SU-DHL-6 (cell line): Measurements from ENCODE around the gene TMEM33.
A peak's percentile ranks its signal among the peaks of the same experiment; 100 is the strongest.

Experiments used
- H2AFZ ChIP-seq: fragments of 200-600 bp; sonication (generic); 2 replicates; pipeline ENCODE4 v1.6.1; 2014; ENCODE audit warnings: low read depth, mild to moderate bottlenecking, moderate library complexity, mixed read lengths, antibody characterized with exemption, low read length; ENCODE audit not compliant: severe bottlenecking
- H3F3A ChIP-seq: fragments of 200-600 bp; shearing (Covaris generic); 2 replicates; pipeline ENCODE4 v1.6.0; 2016; ENCODE audit warnings: antibody characterized with exemption, mild to moderate bottlenecking; ENCODE audit not compliant: insufficient read depth
- H3K27ac ChIP-seq: fragments of 200-600 bp; sonication (generic); 2 replicates; pipeline ENCODE4 v1.5.1; 2016; ENCODE audit warnings: low read depth, mild to moderate bottlenecking, low read length, moderate library complexity, mixed read lengths
- H3K27me3 ChIP-seq: fragments of 200-600 bp; sonication (generic), shearing (Covaris generic); 2 replicates; pipeline ENCODE4 v1.6.0; 2014; ENCODE audit warnings: mild to moderate bottlenecking, low read length
- H3K36me3 ChIP-seq: fragments of 200-600 bp; sonication (generic); 2 replicates; pipeline ENCODE4 v1.6.1; 2014; ENCODE audit warnings: mild to moderate bottlenecking, low read length, mixed read lengths
- H3K4me2 ChIP-seq: fragments of 300-600, 200-600 bp; shearing (Covaris generic), sonication (generic); 2 replicates; pipeline ENCODE4 v1.6.0; 2014; ENCODE audit warnings: low read length, low read depth, mild to moderate bottlenecking; ENCODE audit not compliant: poor library complexity, severe bottlenecking
- H3K4me3 ChIP-seq: fragments of 200-600 bp; sonication (generic); 2 replicates; pipeline ENCODE4 v1.5.1; 2014; ENCODE audit warnings: antibody characterized with exemption, low read length, mild to moderate bottlenecking, mixed read lengths; ENCODE audit not compliant: insufficient read depth, poor library complexity, severe bottlenecking
- H3K79me2 ChIP-seq: fragments of 200-600 bp; sonication (generic); 2 replicates; pipeline ENCODE4 v1.6.1; 2014; ENCODE audit warnings: mild to moderate bottlenecking, low read length, moderate library complexity; ENCODE audit not compliant: insufficient read depth
- H3K9ac ChIP-seq: fragments of 200-600 bp; sonication (generic); 2 replicates; pipeline ENCODE4 v1.7.0; 2014; ENCODE audit warnings: mild to moderate bottlenecking, low read length
- H3K9me2 ChIP-seq: fragments of 200-600 bp; sonication (generic); replicated peaks from 2 replicates; pipeline ENCODE4 v1.6.1; 2014; ENCODE audit warnings: low read length; ENCODE audit not compliant: insufficient read depth
- H3K9me3 ChIP-seq: fragments of 200-600 bp; sonication (generic); 2 replicates; pipeline ENCODE4 v1.6.1; 2014; ENCODE audit warnings: low read length, mixed read lengths; ENCODE audit not compliant: insufficient read depth
- H4K20me1 ChIP-seq: fragments of 200-600 bp; sonication (generic); 2 replicates; pipeline ENCODE4 v1.6.1; 2014; ENCODE audit warnings: low read depth, mild to moderate bottlenecking, antibody characterized with exemption, low read length, moderate library complexity, mixed read lengths
- EZH2phosphoT487 ChIP-seq: fragments of 200-600 bp; sonication (generic), shearing (Covaris generic); conservative IDR thresholded peaks from 2 replicates; pipeline ENCODE4 v1.6.1; 2018; ENCODE audit warnings: mild to moderate bottlenecking, antibody characterized with exemption, low read length, moderate library complexity, mixed read lengths
- TF ChIP-seq, protein P1 (sequence below): fragments of 200-600 bp; sonication (generic); IDR thresholded peaks from one replicate; pipeline ENCODE4 v1.5.1; 2017; ENCODE audit warnings: antibody characterized with exemption, mild to moderate bottlenecking, low read length, moderate library complexity; ENCODE audit not compliant: insufficient read depth, poor library complexity, severe bottlenecking

The TMEM33 gene

DNA sequence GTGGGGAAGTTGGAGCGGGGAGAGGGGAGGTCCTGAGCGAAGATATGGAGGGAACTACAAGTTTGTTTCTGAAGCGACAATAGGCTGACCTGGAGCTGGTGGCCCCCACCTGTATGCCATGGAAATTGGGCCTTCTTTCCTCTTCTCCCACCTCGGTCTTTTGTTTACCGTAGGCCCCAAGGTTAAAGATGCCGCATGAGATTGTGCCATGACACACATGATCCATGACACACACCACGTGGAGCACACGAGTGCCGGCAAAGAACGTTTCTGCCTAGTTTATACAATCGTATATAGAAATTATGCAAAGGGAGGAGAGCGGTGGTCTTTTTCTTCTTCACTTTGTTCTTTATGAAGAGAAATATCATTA, 408 bp downstream of the TMEM33 start:
- Histone ChIP-seq H3K4me2 (peak overlapping the region; percentile 59), H2AFZ (peak overlapping the region; percentile 92), H3K4me3 (peak overlapping the region; percentile 100), H3K27ac (peak overlapping the region; percentile 64), H3K9ac (peak overlapping the region; percentile 96), H3K9me3 (no peaks in the 10 kb centered on the region), H3K27me3 (no peaks in the 10 kb centered on the region), H3K36me3 (peaks cover 22% of the 10 kb centered on the region), H3F3A (no peaks in the 10 kb centered on the region; the same call in 1 of the 2 replicates), H3K9me2 (no peaks in the 10 kb centered on the region), H3K79me2 (peaks cover 54% of the 10 kb centered on the region), H4K20me1 (peaks cover 7% of the 10 kb centered on the region; the same call in 1 of the 2 replicates)
- TF ChIP-seq, protein P1, sequence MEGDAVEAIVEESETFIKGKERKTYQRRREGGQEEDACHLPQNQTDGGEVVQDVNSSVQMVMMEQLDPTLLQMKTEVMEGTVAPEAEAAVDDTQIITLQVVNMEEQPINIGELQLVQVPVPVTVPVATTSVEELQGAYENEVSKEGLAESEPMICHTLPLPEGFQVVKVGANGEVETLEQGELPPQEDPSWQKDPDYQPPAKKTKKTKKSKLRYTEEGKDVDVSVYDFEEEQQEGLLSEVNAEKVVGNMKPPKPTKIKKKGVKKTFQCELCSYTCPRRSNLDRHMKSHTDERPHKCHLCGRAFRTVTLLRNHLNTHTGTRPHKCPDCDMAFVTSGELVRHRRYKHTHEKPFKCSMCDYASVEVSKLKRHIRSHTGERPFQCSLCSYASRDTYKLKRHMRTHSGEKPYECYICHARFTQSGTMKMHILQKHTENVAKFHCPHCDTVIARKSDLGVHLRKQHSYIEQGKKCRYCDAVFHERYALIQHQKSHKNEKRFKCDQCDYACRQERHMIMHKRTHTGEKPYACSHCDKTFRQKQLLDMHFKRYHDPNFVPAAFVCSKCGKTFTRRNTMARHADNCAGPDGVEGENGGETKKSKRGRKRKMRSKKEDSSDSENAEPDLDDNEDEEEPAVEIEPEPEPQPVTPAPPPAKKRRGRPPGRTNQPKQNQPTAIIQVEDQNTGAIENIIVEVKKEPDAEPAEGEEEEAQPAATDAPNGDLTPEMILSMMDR, result no peak
- no peak for TF ChIP-seq EZH2phosphoT487

DNA sequence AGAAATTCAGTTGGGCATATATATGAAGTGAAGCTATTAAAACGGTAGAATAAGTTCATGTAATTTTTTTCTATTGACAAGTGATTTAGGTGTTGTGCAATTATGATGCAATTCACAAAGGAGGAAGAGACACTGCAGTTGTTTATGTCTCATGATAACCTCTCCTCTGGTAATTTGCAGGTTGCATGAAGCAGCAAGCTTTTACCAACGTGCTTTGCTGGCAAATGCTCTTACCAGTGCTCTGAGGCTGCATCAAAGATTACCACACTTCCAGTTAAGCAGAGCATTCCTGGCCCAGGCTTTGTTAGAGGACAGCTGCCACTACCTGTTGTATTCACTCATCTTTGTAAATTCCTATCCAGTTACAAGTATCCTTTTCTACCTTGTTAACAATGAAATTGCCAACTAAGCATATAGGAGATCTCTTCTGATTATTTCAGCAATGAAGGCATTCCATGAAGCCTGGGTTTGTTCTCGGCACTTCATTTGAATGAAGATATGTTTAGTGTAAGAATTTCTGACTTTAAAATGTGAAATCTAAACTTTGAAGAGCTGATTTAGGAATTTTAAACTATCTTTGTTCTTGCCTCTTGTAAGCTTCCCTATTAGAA, 3.9 kb downstream of the TMEM33 start:
- no peaks in the 10 kb centered on the region for H3K27me3 ChIP-seq
- H3K27ac ChIP-seq, result no peak overlapping the region
- H3K79me2 ChIP-seq, result peaks cover 78% of the 10 kb centered on the region
- no peaks in the 10 kb centered on the region for H3K9me2 ChIP-seq
- no peaks in the 10 kb centered on the region for H3K9me3 ChIP-seq
- H3K36me3 ChIP-seq, result peaks cover 44% of the 10 kb centered on the region
- peaks cover 16% of the 10 kb centered on the region; the same call in 1 of the 2 replicates for H4K20me1 ChIP-seq
- no peak overlapping the region for H3K4me3 ChIP-seq
- H3K4me2 ChIP-seq, result no peak overlapping the region
- no peak for TF ChIP-seq EZH2phosphoT487
- TF ChIP-seq, protein P1, result no peak
- H3F3A ChIP-seq, result peaks cover 2% of the 10 kb centered on the region; the same call in 1 of the 2 replicates
- no peak overlapping the region for H3K9ac ChIP-seq
- H2AFZ ChIP-seq, result no peak overlapping the region

DNA sequence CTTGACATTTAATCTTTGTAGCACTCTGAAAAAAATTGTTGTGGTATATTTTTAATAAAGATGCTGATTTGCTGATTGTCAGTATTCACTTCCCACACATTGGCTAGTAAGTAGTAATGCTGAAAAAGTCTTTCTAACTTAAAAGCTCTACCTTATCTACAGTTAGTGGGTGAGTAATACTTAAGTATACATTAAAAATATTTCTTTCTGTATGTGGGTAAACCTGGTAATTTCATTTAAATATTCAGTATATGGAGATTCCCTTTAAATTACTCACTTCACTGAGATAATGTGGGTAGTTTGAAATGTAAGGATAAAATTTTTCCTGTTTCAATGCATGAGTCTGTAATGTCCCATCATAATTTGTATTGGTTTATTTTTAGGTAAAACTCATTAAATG, 5.6 kb downstream of the TMEM33 start:
- TF ChIP-seq EZH2phosphoT487, result no peak
- TF ChIP-seq, protein P1, result no peak

More for the DNA sequence above, 5.6 kb downstream of the TMEM33 start:
- Histone ChIP-seq H3K27ac (no peak overlapping the region), H3K36me3 (peaks cover 58% of the 10 kb centered on the region), H3K27me3 (no peaks in the 10 kb centered on the region), H3K9me3 (no peaks in the 10 kb centered on the region), H3K9ac (no peak overlapping the region), H3K9me2 (no peaks in the 10 kb centered on the region), H2AFZ (no peak overlapping the region), H4K20me1 (peaks cover 16% of the 10 kb centered on the region; the same call in 1 of the 2 replicates), H3K4me2 (no peak overlapping the region), H3K79me2 (peaks cover 75% of the 10 kb centered on the region), H3K4me3 (no peak overlapping the region), H3F3A (peaks cover 4% of the 10 kb centered on the region; the same call in 1 of the 2 replicates)
